Activated T-helper 17 cell treated with anti-CD3 and anti-CD28 coated beads, Interleukin-2, amount 50 U/mL, for 72 hours (primary cell): ENCODE data around the gene NDUFAF7. TPM values are rescaled to one million over a fixed set of nuclear protein-coding genes. Genes with fewer than 3 reads are reported as not detected.
"Not testable (repeated sequence)": the region's sequence is repeated elsewhere in the genome, so short reads cannot be mapped to it uniquely, and the experiment has no call there.

Experiments
- ATAC-seq: fragments of 150-1000 bp; cut with Tn5 transposase; replicated peaks from 2 replicates; pipeline ENCODE4 v1.10.0; 2021; ENCODE audit warnings: mild to moderate bottlenecking, moderate library complexity
- H3K27ac Mint-ChIP-seq: one replicate; pipeline ENCODE4 v1.8.0; 2022; ENCODE audit warnings: mixed read lengths
- H3K27me3 Mint-ChIP-seq: one replicate; pipeline ENCODE4 v1.8.0; 2022; ENCODE audit warnings: mixed read lengths
- H3K36me3 Mint-ChIP-seq: one replicate; pipeline ENCODE4 v1.8.0; 2022; ENCODE audit warnings: low read depth, mild to moderate bottlenecking, mixed read lengths
- H3K4me1 Mint-ChIP-seq: one replicate; pipeline ENCODE4 v1.8.0; 2022; ENCODE audit warnings: mixed read lengths
- H3K4me3 Mint-ChIP-seq: one replicate; pipeline ENCODE4 v1.8.0; 2022; ENCODE audit warnings: mild to moderate bottlenecking, mixed read lengths
- H3K9me3 Mint-ChIP-seq: one replicate; pipeline ENCODE4 v1.8.0; 2022; ENCODE audit warnings: mixed read lengths
- total RNA-seq, 2 donors: library from RNA; stranded (reverse); gene quantifications; one replicate each; pipeline ENCODE4 v1.2.3, GENCODE V29; 2022

NDUFAF7 gene
- total RNA-seq, 2 donors from 2014 or later: 21.9 to 29.8 TPM

- H3K27ac Mint-ChIP-seq: no peak overlapping the region
- H3K4me1 Mint-ChIP-seq: peaks cover 28% of the 10 kb centered on the region
- no peak for ATAC-seq
- no peaks in the 10 kb centered on the region for H3K27me3 Mint-ChIP-seq
- H3K36me3 Mint-ChIP-seq: peaks cover 97% of the 10 kb centered on the region
- H3K9me3 Mint-ChIP-seq: peaks cover 8% of the 10 kb centered on the region
- H3K4me3 Mint-ChIP-seq: no peak overlapping the region
Measured at GRCh38 chr2:37203708-37204107, 27.8 kb upstream of the NDUFAF7 start.

DNA sequence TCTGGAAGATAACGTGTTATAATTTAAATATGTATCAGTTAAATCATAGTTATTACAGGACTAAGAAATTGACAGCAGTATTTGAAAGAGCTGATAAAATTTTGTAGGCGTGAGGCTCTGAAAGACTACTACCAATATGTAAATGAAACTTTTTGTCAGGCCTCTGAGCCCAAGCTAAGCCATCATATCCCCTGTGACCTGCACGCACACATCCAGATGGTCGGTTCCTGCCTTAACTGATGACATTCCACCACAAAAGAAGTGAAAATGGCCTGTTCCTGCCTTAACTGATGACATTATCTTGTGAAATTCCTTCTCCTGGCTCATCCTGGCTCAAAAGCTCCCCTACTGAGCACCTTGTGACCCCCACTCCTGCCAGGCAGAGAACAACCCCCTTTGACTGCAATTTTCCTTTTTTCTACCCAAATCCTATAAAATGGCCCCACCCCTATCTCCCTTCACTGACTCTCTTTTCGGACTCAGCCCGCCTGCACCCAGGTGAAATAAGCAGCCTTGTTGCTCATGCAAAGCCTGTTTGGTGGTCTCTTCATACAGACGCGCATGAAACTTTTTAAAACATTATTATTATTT lies 26.3 kb upstream of the NDUFAF7 start:
- Mint-ChIP-seq H3K4me1 (peaks cover 23% of the 10 kb centered on the region), H3K9me3 (peaks cover 14% of the 10 kb centered on the region), H3K36me3 (peaks cover 100% of the 10 kb centered on the region)
- ATAC-seq, H3K27ac Mint-ChIP-seq, H3K4me3 Mint-ChIP-seq, H3K27me3 Mint-ChIP-seq: not testable (repeated sequence)

DNA sequence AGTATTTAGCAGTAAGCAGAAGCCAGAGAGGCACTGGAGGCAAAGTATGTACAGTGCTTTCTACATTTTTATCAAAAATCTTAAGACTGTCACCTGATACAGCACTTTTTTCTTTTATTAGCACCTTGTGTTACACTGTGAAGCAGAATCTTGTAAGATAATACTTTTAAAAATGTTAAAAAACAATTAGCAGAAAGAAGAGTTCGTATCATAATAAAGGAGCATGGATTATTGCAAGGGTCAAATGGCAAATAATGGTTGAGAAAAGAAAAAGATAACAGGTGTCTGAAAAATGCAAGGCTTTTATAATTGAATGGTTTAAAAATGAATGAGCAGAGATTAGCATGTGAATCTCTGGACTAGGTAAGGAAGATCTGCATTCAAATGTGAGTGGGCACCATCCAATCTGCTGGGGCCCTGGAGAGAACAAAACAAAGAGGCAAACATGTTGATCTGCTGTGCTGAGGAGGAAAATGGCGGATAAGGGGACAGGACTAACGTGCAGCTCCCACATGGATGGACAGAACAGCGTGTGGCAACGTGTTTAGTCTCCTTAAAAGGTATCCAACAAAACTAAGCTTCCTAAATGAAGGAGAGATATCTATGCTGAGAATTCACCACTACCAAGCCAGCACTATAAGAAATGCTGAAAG lies 25.6 kb upstream of the NDUFAF7 start:
- Mint-ChIP-seq H3K9me3 (peaks cover 14% of the 10 kb centered on the region), H3K4me1 (peaks cover 23% of the 10 kb centered on the region), H3K36me3 (peaks cover 100% of the 10 kb centered on the region), H3K27ac (no peak overlapping the region), H3K4me3 (no peak overlapping the region), H3K27me3 (no peaks in the 10 kb centered on the region)
- ATAC-seq: no peak

GRCh38 chr2:37206760-37207159 lies 24.7 kb upstream of the NDUFAF7 start:
- not testable (repeated sequence) for H3K27ac Mint-ChIP-seq

GRCh38 chr2:37211212-37211611 lies 20.2 kb upstream of the NDUFAF7 start:
- no peak overlapping the region for H3K4me3 Mint-ChIP-seq
- no peak for ATAC-seq
- H3K27ac Mint-ChIP-seq: no peak overlapping the region
- H3K27me3 Mint-ChIP-seq: no peaks in the 10 kb centered on the region
- peaks cover 14% of the 10 kb centered on the region for H3K9me3 Mint-ChIP-seq
- H3K4me1 Mint-ChIP-seq: peaks cover 15% of the 10 kb centered on the region
- H3K36me3 Mint-ChIP-seq: peaks cover 98% of the 10 kb centered on the region

More at GRCh38 chr2:37206760-37207159, 24.7 kb upstream of the NDUFAF7 start:
- peaks cover 23% of the 10 kb centered on the region for H3K4me1 Mint-ChIP-seq
- not testable (repeated sequence) for H3K4me3 Mint-ChIP-seq, H3K27me3 Mint-ChIP-seq, ATAC-seq
- peaks cover 100% of the 10 kb centered on the region for H3K36me3 Mint-ChIP-seq
- peaks cover 14% of the 10 kb centered on the region for H3K9me3 Mint-ChIP-seq

DNA sequence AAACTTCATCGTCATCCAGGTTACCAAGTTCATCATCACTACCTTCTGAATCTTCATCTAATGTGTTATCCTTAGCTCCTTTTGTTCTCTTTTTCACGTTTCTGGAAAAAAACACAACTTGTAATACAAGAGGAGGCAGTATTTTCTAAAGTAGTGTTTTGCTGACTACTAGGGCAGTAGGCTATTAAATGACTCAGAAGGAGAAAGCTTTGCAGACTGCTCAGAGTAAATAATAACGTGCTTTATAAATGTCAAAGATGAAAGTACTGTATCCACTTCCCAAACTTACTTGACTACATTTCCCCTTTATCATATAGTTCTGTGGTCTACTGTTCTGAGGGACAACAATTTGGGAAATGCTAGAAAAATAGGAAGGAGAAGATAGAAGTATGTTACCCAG lies 19.5 kb upstream of the NDUFAF7 start:
- no peak overlapping the region for H3K27ac Mint-ChIP-seq
- peaks cover 98% of the 10 kb centered on the region for H3K36me3 Mint-ChIP-seq
- no peak for ATAC-seq
- H3K27me3 Mint-ChIP-seq: no peaks in the 10 kb centered on the region
- H3K9me3 Mint-ChIP-seq: peaks cover 11% of the 10 kb centered on the region
- H3K4me1 Mint-ChIP-seq: peaks cover 11% of the 10 kb centered on the region
- H3K4me3 Mint-ChIP-seq: no peak overlapping the region

DNA sequence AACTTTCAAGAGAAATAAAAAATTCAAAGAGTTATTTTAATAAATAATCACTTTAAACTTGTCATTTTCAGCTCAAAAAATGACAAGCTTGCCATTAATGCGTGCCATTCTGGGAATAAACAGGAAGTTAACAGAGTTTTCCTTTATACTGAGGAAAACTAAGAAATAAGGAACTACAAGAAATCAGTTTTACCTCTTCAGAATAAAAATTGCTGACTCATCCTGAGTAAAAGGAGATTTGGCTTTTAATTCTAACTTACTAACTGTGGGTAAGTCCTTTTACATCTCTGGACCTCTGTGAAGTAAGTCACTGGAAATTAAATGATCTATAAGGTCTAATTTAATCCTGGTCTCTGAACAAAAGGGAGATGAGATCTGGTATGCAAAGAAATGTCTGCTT lies 16.2 kb upstream of the NDUFAF7 start:
- Mint-ChIP-seq H3K36me3 (peaks cover 98% of the 10 kb centered on the region), H3K27me3 (no peaks in the 10 kb centered on the region), H3K4me1 (peaks cover 4% of the 10 kb centered on the region), H3K9me3 (no peaks in the 10 kb centered on the region), H3K27ac (peak overlapping the region; percentile 74), H3K4me3 (no peak overlapping the region)
- ATAC-seq: no peak

GRCh38 chr2:37219046-37219445 lies 12.4 kb upstream of the NDUFAF7 start:
- ATAC-seq: no peak
- no peaks in the 10 kb centered on the region for H3K27me3 Mint-ChIP-seq
- H3K4me3 Mint-ChIP-seq: no peak overlapping the region

GRCh38 chr2:37223131-37223530 lies 8.3 kb upstream of the NDUFAF7 start:
- peaks cover 96% of the 10 kb centered on the region for H3K36me3 Mint-ChIP-seq
- peak overlapping the region; percentile 12 for H3K27ac Mint-ChIP-seq
- ATAC-seq: no peak
- no peak overlapping the region for H3K4me3 Mint-ChIP-seq
- H3K9me3 Mint-ChIP-seq: no peaks in the 10 kb centered on the region
- no peaks in the 10 kb centered on the region for H3K27me3 Mint-ChIP-seq
- peaks cover 21% of the 10 kb centered on the region for H3K4me1 Mint-ChIP-seq

More at GRCh38 chr2:37219046-37219445, 12.4 kb upstream of the NDUFAF7 start:
- peaks cover 98% of the 10 kb centered on the region for H3K36me3 Mint-ChIP-seq
- H3K27ac Mint-ChIP-seq: no peak overlapping the region
- H3K9me3 Mint-ChIP-seq: no peaks in the 10 kb centered on the region
- H3K4me1 Mint-ChIP-seq: peaks cover 17% of the 10 kb centered on the region

DNA sequence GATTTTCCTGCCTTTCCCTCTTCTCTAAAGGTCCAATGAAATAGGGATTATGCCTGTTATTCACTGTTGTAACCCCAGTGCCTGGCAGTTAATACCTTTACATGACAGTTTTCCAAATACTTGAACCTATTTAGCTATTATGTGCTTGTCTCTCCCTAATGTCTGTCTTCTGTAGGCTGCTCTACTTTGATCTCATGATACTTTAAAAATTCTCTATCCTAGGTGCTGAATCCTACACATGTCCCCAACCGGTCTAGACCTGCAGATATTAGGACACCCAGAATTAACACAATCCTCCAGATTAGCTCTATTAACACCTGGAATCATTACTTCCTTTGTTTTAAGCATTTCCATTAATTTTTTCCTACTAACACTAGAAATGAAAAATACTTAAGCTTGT lies 7.4 kb upstream of the NDUFAF7 start:
- no peak overlapping the region for H3K4me3 Mint-ChIP-seq
- peaks cover 22% of the 10 kb centered on the region for H3K4me1 Mint-ChIP-seq
- no peaks in the 10 kb centered on the region for H3K27me3 Mint-ChIP-seq
- no peak overlapping the region for H3K27ac Mint-ChIP-seq
- H3K9me3 Mint-ChIP-seq: no peaks in the 10 kb centered on the region
- peaks cover 96% of the 10 kb centered on the region for H3K36me3 Mint-ChIP-seq
- ATAC-seq: no peak

DNA sequence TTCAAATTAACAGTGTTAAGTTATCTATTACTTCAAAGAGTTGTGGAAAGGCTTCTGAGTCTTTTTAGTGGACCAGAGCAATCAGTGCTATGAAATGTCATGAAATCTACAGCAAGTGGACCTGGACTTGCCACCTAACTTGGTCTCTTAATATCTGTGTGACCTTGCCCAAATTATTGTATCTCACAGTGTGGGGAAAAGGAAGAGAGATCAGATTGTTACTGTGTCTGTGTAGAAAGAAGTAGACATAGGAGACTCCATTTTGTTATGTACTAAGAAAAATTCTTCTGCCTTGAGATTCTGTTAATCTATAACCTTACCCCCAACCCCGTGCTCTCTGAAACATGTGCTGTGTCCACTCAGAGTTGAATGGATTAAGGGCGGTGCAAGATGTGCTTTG lies 6.3 kb upstream of the NDUFAF7 start:
- Mint-ChIP-seq H3K4me3 (peak overlapping the region; percentile 25), H3K4me1 (peaks cover 26% of the 10 kb centered on the region), H3K36me3 (peaks cover 92% of the 10 kb centered on the region)
- ATAC-seq, H3K9me3 Mint-ChIP-seq, H3K27me3 Mint-ChIP-seq, H3K27ac Mint-ChIP-seq: not testable (repeated sequence)

DNA sequence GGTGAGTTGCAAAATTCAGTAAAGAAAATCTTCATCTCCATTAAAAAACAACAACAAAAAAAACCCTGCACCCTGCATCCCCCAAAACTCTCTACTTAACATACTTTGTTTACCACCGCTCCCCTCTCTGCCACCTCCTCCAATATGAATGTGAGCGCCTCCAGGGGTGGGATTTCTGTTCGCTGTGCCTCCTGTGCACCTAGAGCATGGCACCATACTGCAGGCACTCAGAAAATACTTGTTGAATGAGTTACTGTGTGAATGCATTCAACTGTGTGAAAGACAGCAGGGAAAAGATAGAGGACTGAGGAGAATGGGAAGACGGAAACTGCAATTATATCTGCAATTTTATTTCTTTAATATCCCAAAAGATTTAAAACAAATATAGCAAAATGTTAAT lies 4.6 kb upstream of the NDUFAF7 start:
- no peak for ATAC-seq
- H3K4me3 Mint-ChIP-seq: peak overlapping the region; percentile 2
- H3K4me1 Mint-ChIP-seq: peaks cover 26% of the 10 kb centered on the region
- no peaks in the 10 kb centered on the region for H3K9me3 Mint-ChIP-seq
- peaks cover 75% of the 10 kb centered on the region for H3K36me3 Mint-ChIP-seq
- H3K27me3 Mint-ChIP-seq: no peaks in the 10 kb centered on the region
- no peak overlapping the region for H3K27ac Mint-ChIP-seq

GRCh38 chr2:37228788-37229187 lies 2.7 kb upstream of the NDUFAF7 start:
- no peak for ATAC-seq
- Mint-ChIP-seq H3K27me3 (no peaks in the 10 kb centered on the region), H3K36me3 (peaks cover 56% of the 10 kb centered on the region), H3K27ac (no peak overlapping the region), H3K9me3 (no peaks in the 10 kb centered on the region), H3K4me1 (peaks cover 13% of the 10 kb centered on the region), H3K4me3 (no peak overlapping the region)

DNA sequence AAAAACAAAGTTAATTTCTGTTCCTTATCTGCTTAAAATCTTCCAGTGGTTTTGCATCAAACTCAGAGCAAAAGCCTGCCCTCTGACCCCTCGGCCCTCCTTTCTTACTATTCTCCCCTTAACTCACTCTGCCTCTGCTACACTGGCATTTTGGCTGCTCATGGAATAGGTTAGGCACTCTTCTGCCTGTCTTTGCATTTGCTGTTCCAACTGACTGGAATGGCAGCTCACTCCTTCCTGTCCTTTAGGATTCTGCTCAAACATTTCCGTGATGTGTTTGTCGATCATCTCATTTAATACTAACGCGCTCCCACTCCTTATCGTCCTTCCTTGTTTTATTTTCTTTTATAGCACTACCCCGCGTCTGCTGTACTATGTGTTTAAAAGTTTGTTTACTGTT lies 877 bp upstream of the NDUFAF7 start:
- H3K4me3 Mint-ChIP-seq: no peak overlapping the region

GRCh38 chr2:37232131-37232933 lies 874 bp downstream of the NDUFAF7 start:
- Mint-ChIP-seq H3K9me3 (no peaks in the 10 kb centered on the region), H3K27me3 (no peaks in the 10 kb centered on the region), H3K4me1 (peaks cover 15% of the 10 kb centered on the region), H3K4me3 (no peak overlapping the region), H3K36me3 (peaks cover 53% of the 10 kb centered on the region), H3K27ac (no peak overlapping the region)
- ATAC-seq: peak; percentile 19

More for the DNA sequence above, 877 bp upstream of the NDUFAF7 start:
- peaks cover 19% of the 10 kb centered on the region for H3K4me1 Mint-ChIP-seq
- peaks cover 53% of the 10 kb centered on the region for H3K36me3 Mint-ChIP-seq
- H3K27me3 Mint-ChIP-seq: no peaks in the 10 kb centered on the region
- ATAC-seq: no peak
- no peak overlapping the region for H3K27ac Mint-ChIP-seq
- no peaks in the 10 kb centered on the region for H3K9me3 Mint-ChIP-seq
